NCI-H524 (cell line): ENCODE measurements around the gene EI24.

ENCODE experiments used
- DNase-seq, 2 experiments: peaks; one replicate each; lab custom pipeline; 2025; lab: John Stamatoyannopoulos, UW

Gene EI24

DNA sequence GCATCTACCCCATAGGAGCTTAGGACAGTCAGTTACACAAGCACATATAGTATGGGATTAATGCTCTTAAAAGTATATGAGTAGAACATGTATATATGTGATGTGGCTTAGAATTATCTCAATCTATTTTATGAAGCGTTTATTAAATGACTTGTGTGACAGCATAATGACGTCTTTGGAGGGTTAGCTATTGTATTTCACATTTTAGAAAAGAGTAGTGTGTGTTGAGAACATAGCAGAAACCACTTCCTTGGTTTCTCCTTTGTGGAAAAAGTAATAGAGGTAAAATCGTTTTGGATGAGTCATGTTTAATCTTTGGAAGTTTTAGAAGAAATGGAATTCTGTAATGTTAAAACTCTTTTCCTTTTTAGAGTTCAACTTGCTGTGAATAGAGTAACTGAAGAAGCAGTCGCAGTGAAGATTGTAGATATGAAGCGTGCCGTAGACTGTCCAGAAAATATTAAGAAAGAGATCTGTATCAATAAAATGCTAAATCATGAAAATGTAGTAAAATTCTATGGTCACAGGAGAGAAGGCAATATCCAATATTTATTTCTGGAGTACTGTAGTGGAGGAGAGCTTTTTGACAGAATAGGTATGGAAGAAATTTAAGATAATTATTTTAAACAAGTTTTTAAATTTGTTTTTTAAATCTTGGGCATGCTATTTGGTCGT lies 58.1 kb downstream of the EI24 start:
- no peak for DNase-seq
